ENCODE results near the gene RNF144B. TPM values are rescaled to one million over a fixed set of nuclear protein-coding genes. Genes with fewer than 3 reads are reported as not detected.

The RNF144B gene
- total and polyA plus RNA-seq, 10 of the 15 experiments (the other 5 are each of a cell fraction or from before 2014, with no cell fraction given), result 0.03 to 0.18 (median 0.14) TPM

- TF ChIP-seq SMAD1 (IDR thresholded peaks at IDR 0.05; ENCODE audit: low read depth, partially characterized antibody), result no peak
- no peak for TF ChIP-seq SIX5 (IDR thresholded peaks at IDR 0.05; ENCODE audit: low read depth, low read length, severe bottlenecking)
- no peak for TF ChIP-seq TARDBP (IDR thresholded peaks at IDR 0.05; ENCODE audit: borderline replicate concordance)
- no peak for TF ChIP-seq SP1 (IDR thresholded peaks at IDR 0.05; ENCODE audit: low read depth, low read length)
- TF ChIP-seq MEF2B (IDR thresholded peaks at IDR 0.05; ENCODE audit: partially characterized antibody, poor library complexity, severe bottlenecking), result no peak
- TF ChIP-seq ATF7 (IDR thresholded peaks at IDR 0.05; ENCODE audit: low read depth), result no peak
- TF ChIP-seq STAT1 (conservative IDR thresholded peaks at IDR 0.05), result no peak
- no peak for TF ChIP-seq YBX1 (IDR thresholded peaks at IDR 0.05)
- TF ChIP-seq STAT3 (IDR thresholded peaks at IDR 0.05; ENCODE audit: low read depth, low read length), result no peak
- no peak for TF ChIP-seq EP300 (IDR thresholded peaks at IDR 0.05; ENCODE audit: borderline replicate concordance in 1 of 2, control insufficient read depth in 1 of 2, low read depth in 2 of 2, low read length in 2 of 2)
- TF ChIP-seq EED (IDR thresholded peaks at IDR 0.05; ENCODE audit: low read depth), result no peak
- no peak for TF ChIP-seq BRCA1 (IDR thresholded peaks at IDR 0.05; ENCODE audit: low read depth, low read length)
- no peak for TF ChIP-seq PML (IDR thresholded peaks at IDR 0.05; ENCODE audit: low read length)
- no peak for TF ChIP-seq POLR2AphosphoS2 (IDR thresholded peaks at IDR 0.05; ENCODE audit: low read depth, low read length)
- no peak for TF ChIP-seq ESRRA (IDR thresholded peaks at IDR 0.05; ENCODE audit: low read length)
Observed at GRCh38 chr6:18501663-18502013, 114.5 kb downstream of the RNF144B start (continued).

GRCh38 chr6:18503206-18503592, 116.0 kb downstream of the RNF144B start:
- ATAC-seq, result no peak
- BruUV-seq (replicated peaks), result no TSS peak
- DNase-seq (ENCODE audit: low read depth, low spot score), result no peak
- Histone ChIP-seq H3K9me3 (replicated peaks; ENCODE audit: control insufficient read depth, insufficient read depth, low read length) (no peaks in the 10 kb centered on the region), H3K27me3 (replicated peaks in 1 of 2; ENCODE audit: control insufficient read depth in 2 of 2, insufficient read depth in 2 of 2, low read length in 1 of 2) (no peaks in the 10 kb centered on the region), H3K79me2 (ENCODE audit: control insufficient read depth, insufficient read depth, low read length) (no peaks in the 10 kb centered on the region), H3K27ac (ENCODE audit: control insufficient read depth, insufficient read depth) (no peak overlapping the region), H3K4me2 (ENCODE audit: control insufficient read depth, insufficient read depth) (no peak overlapping the region; the same call in 1 of the 2 replicates), H3K4me3 (no peak overlapping the region), H3K36me3 (ENCODE audit: control insufficient read depth in 2 of 2, insufficient read depth in 2 of 2, low read length in 1 of 2) (no peaks in the 10 kb centered on the region), H2AFZ (ENCODE audit: control insufficient read depth, low read depth, low read length) (peak overlapping the region; percentile 81; the same call in 1 of the 2 replicates), H3K4me1 (ENCODE audit: control insufficient read depth, insufficient read depth, low read length) (no peaks in the 10 kb centered on the region), H4K20me1 (ENCODE audit: control insufficient read depth, insufficient read depth) (no peaks in the 10 kb centered on the region), H3K9ac (ENCODE audit: control insufficient read depth, insufficient read depth, low read length) (no peak overlapping the region)
- POLR2A ChIA-PET, result no interaction called here
- in situ Hi-C loops (cut with MboI), result no loop called here
- FAIRE-seq, result no peak
- SMC1A ChIA-PET (ENCODE audit: uncharacterized antibody, unreplicated experiment), result interaction anchor here (0.6 to 6.5 kb wide), 21 partner anchors 11 to 1346 kb away, joined by 3 to 101 read pairs (median 4); partner anchors contain the start of gene NHLRC1
- intact Hi-C loops (cut with micrococcal nuclease; ENCODE audit: unreplicated experiment), result loop anchor here (5.0 to 10.0 kb wide), 2 partner anchors 101 to 378 kb away; partner anchors contain the start of gene NHLRC1
- CTCF ChIA-PET, result interaction anchor here (0.5 to 7.5 kb wide), 22 partner anchors 10 to 919 kb away, joined by 3 to 126 read pairs (median 4); no protein-coding TSS in a partner anchor
- RAD21 ChIA-PET (ENCODE audit: unreplicated experiment), result interaction anchor here (1.3 to 3.1 kb wide), 5 partner anchors 10 to 181 kb away, joined by 4 to 24 read pairs (median 12); no protein-coding TSS in a partner anchor
- TF ChIP-seq MEF2B (IDR thresholded peaks at IDR 0.05; ENCODE audit: partially characterized antibody, poor library complexity, severe bottlenecking), result no peak
- TF ChIP-seq YBX1 (IDR thresholded peaks at IDR 0.05), result no peak
- TF ChIP-seq SMC3 (IDR thresholded peaks at IDR 0.05; ENCODE audit: borderline replicate concordance, low read length), result no peak
- TF ChIP-seq ZNF274 (IDR thresholded peaks at IDR 0.05; ENCODE audit: insufficient read depth, insufficient read length), result no peak
- TF ChIP-seq RUNX3 (IDR thresholded peaks at IDR 0.05; ENCODE audit: low read length), result no peak
- TF ChIP-seq SP1 (IDR thresholded peaks at IDR 0.05; ENCODE audit: low read depth, low read length), result no peak
- no peak for TF ChIP-seq NBN (IDR thresholded peaks at IDR 0.05)
- no peak for TF ChIP-seq USF2 (IDR thresholded peaks at IDR 0.05; ENCODE audit: borderline replicate concordance, low read depth, low read length)
- TF ChIP-seq ATF3 (IDR thresholded peaks at IDR 0.05; ENCODE audit: borderline replicate concordance, extremely low read depth, low read depth, low read length), result no peak
